Liver (tissue), 3 donors: Measurements from ENCODE around the gene UNKL.

Experiments used
- ATF3 ChIP-seq: IDR thresholded peaks from 2 replicates; pipeline ENCODE4 v1.6.1; 2016; ENCODE audit warnings: antibody characterized with exemption
- CTCF ChIP-seq: fragments of 150-350 bp; IDR thresholded peaks from 2 replicates; pipeline ENCODE4 v1.5.1; 2017; ENCODE audit warnings: improper control_type of control experiment, low read depth, low read length; ENCODE audit not compliant: missing input control
- EGR1 ChIP-seq, 2 donors: IDR thresholded peaks; 2 replicates each; pipeline ENCODE4 v1.6.1; 2016 to 2018; ENCODE audit warnings: antibody characterized with exemption in 2 of 2, low read depth in 2 of 2
- FOXA1 ChIP-seq: IDR thresholded peaks from 2 replicates; pipeline ENCODE4 v1.6.1; 2016; ENCODE audit warnings: antibody characterized with exemption
- GABPA ChIP-seq, 2 donors: IDR thresholded peaks in 1 of 2; conservative IDR thresholded peaks in 1 of 2; 2 replicates each; pipeline ENCODE4 v1.6.1; 2016; ENCODE audit warnings: antibody characterized with exemption in 2 of 2, mild to moderate bottlenecking in 1 of 2, moderate library complexity in 1 of 2
- HNF4G ChIP-seq: IDR thresholded peaks from 2 replicates; pipeline ENCODE4 v1.6.1; 2016; ENCODE audit warnings: antibody characterized with exemption
- JUND ChIP-seq, 2 donors: IDR thresholded peaks; 2 replicates each; pipeline ENCODE4 v1.6.1; 2016; ENCODE audit warnings: antibody characterized with exemption in 2 of 2
- MAX ChIP-seq: IDR thresholded peaks from 2 replicates; pipeline ENCODE4 v1.6.1; 2016; ENCODE audit warnings: antibody characterized with exemption
- RAD21 ChIP-seq, 2 donors: IDR thresholded peaks; 2 replicates each; pipeline ENCODE4 v1.6.1; 2016; ENCODE audit warnings: antibody characterized with exemption in 2 of 2, mild to moderate bottlenecking in 2 of 2
- REST ChIP-seq: IDR thresholded peaks from 2 replicates; pipeline ENCODE4 v1.6.1; 2016; ENCODE audit warnings: antibody characterized with exemption, mild to moderate bottlenecking
- SP1 ChIP-seq: IDR thresholded peaks from 2 replicates; pipeline ENCODE4 v1.6.1; 2018; ENCODE audit warnings: antibody characterized with exemption, mild to moderate bottlenecking
- TAF1 ChIP-seq: conservative IDR thresholded peaks from 2 replicates; pipeline ENCODE4 v1.6.1; 2016; ENCODE audit warnings: antibody characterized with exemption, mild to moderate bottlenecking
- YY1 ChIP-seq: IDR thresholded peaks from 2 replicates; pipeline ENCODE4 v1.6.1; 2016; ENCODE audit warnings: antibody characterized with exemption, mild to moderate bottlenecking
- donor health status: healthy.
- donor health status: healthy.

GRCh38 chr16:1326391-1326790 is 88.1 kb downstream of the UNKL start:
- TF ChIP-seq MAX (no peak), HNF4G (no peak), CTCF (no peak), TAF1 (no peak), JUND (IDR thresholded peaks at IDR 0.05) (no peak), ATF3 (no peak), YY1 (no peak), REST (no peak), SP1 (no peak), RAD21 (IDR thresholded peaks at IDR 0.05) (no peak), EGR1 (IDR thresholded peaks at IDR 0.05; ENCODE audit: low read depth in 2 of 2) (no peak), FOXA1 (no peak), GABPA (IDR thresholded peaks at IDR 0.05 in 1 of 2, conservative IDR thresholded peaks at IDR 0.05 in 1 of 2) (no peak)
